Heart left ventricle (tissue), 13 donors: Measurements from ENCODE around the gene TARDBP.

Experiments
- CTCF ChIP-seq, 12 donors: fragments of 200-600 bp; sonication (generic) in 4 of 12; IDR thresholded peaks; one replicate each; pipeline versions ENCODE4 v1.5.0 to v1.8.0; 2018 to 2022; ENCODE audit warnings: antibody characterized with exemption in 12 of 12, mild to moderate bottlenecking in 5 of 12
- POLR2A ChIP-seq, 2 donors: fragments of 450-650 bp; IDR thresholded peaks; one replicate each; pipeline ENCODE4 v1.6.1; 2017; ENCODE audit warnings: antibody characterized with exemption in 2 of 2, mild to moderate bottlenecking in 2 of 2, moderate library complexity in 2 of 2
- donor health status: ischemic (EF 13 %, LVEDD 7.1; RV severe dilation, severe dysfunction).
- donor health status: DM: no; HTN: yes; CAD: no.
- donor health status: DM: no; HTN: no; CAD: no.
- donor health status: ischemic (EF 25% LVEDD 6.9; RV normal size, moderate dysfunction).
- donor health status: ischemic (EF 25% LVEDD 5.7; RV mildly dilated, moderate dysfunction).
- donor health status: ischemic (EF 35%, LVEDD 5.7; RV mildly dilated, moderate dysfunction).
- donor health status: nonischemic (EF 11% LVEDD 7.7; RV severe dilation, severe dysfunction).
- donor health status: DM: yes; HTN: yes; CAD: no.
- donor health status: PGD.
- donor health status: ischemic (EF 29% LVEDD 5.4; RV normal size, mild dysfunction).
- donor health status: nonischemic (EF 23%, LVEDD 6.1; RV moderate dilation, normal function).

GRCh38 chr1:11044086-11044848 is 31.8 kb downstream of the TARDBP start:
- no peak for TF ChIP-seq CTCF (IDR thresholded peaks at IDR 0.05)
- no peak for TF ChIP-seq POLR2A (IDR thresholded peaks at IDR 0.05)
